PC-9 (cell line): Measurements from ENCODE around the gene FNDC7. TPM values are rescaled to one million over a fixed set of nuclear protein-coding genes. Genes with fewer than 3 reads are reported as not detected.

Experiments used
- BruUV-seq: library from RNA; stranded (reverse); fragments of 400-500 nt; replicated peaks from 2 replicates; lab custom pipeline; 2021; lab: Mats Ljungman, UMichigan
- CTCF ChIA-PET: fragments of 300-600 bp; sonication (Branson Sonifier 250); formaldehyde crosslinking; loops from one replicate; lab custom pipeline; 2022; ENCODE audit warnings: antibody characterized with exemption; lab: Charles Lee
- POLR2A ChIA-PET: fragments of 300-600 bp; sonication (Branson Sonifier 250); formaldehyde crosslinking; loops from one replicate; lab custom pipeline; 2022; ENCODE audit warnings: antibody characterized with exemption; ENCODE audit not compliant: unreplicated experiment; lab: Charles Lee
- DNase-seq, 2 experiments: peaks; one replicate each; pipeline versions ENCODE4 v3.0.0 to v3.0.0-alpha.2; 2015 to 2022; ENCODE audit warnings: mixed read lengths in 1 of 2
- H2AFZ ChIP-seq: fragments of 200-600 bp; sonication (generic); 2 replicates; pipeline ENCODE4 v1.8.1; 2017; ENCODE audit warnings: antibody characterized with exemption
- H3F3A ChIP-seq: fragments of 200-600 bp; sonication (generic); 2 replicates; pipeline ENCODE4 v1.8.1; 2017; ENCODE audit warnings: antibody characterized with exemption, mild to moderate bottlenecking, low read depth; ENCODE audit not compliant: insufficient read depth
- H3K27ac ChIP-seq: fragments of 200-600 bp; sonication (generic); 2 replicates; pipeline ENCODE4 v1.6.1; 2016; ENCODE audit warnings: mixed run types
- H3K27me3 ChIP-seq: fragments of 200-600 bp; sonication (generic); 2 replicates; pipeline ENCODE4 v1.6.1; 2016; ENCODE audit warnings: low read depth, mixed run types; ENCODE audit not compliant: insufficient read depth
- H3K36me3 ChIP-seq: fragments of 200-600 bp; sonication (generic); 2 replicates; pipeline ENCODE4 v1.6.1; 2016; ENCODE audit warnings: low read depth, mixed run types
- H3K4me1 ChIP-seq: fragments of 200-600 bp; sonication (generic); replicated peaks from 2 replicates; pipeline ENCODE4 v1.6.1; 2016; ENCODE audit warnings: mixed run types; ENCODE audit not compliant: insufficient read depth
- H3K4me2 ChIP-seq: fragments of 200-600 bp; sonication (generic); 2 replicates; pipeline ENCODE4 v1.6.1; 2017; ENCODE audit warnings: mixed run types
- H3K4me3 ChIP-seq: fragments of 200-600 bp; sonication (generic); 2 replicates; pipeline ENCODE4 v1.6.1; 2016; ENCODE audit warnings: mixed run types
- H3K79me2 ChIP-seq: fragments of 200-600 bp; sonication (generic); 2 replicates; pipeline ENCODE4 v1.6.1; 2017; ENCODE audit warnings: low read depth, mixed run types
- H3K9me2 ChIP-seq: fragments of 200-600 bp; sonication (generic); 2 replicates; pipeline ENCODE4 v1.8.1; 2017; ENCODE audit warnings: mild to moderate bottlenecking; ENCODE audit not compliant: insufficient read depth
- H3K9me3 ChIP-seq: fragments of 200-600 bp; sonication (generic); 2 replicates; pipeline ENCODE4 v1.8.1; 2016; ENCODE audit warnings: low read depth; ENCODE audit not compliant: insufficient read depth
- H4K20me1 ChIP-seq: fragments of 200-600 bp; sonication (generic); 2 replicates; pipeline ENCODE4 v1.8.1; 2017; ENCODE audit not compliant: insufficient read depth
- CTCF ChIP-seq: fragments of 200-600 bp; sonication (generic); conservative IDR thresholded peaks from 2 replicates; pipeline ENCODE4 v1.6.1; 2017; ENCODE audit warnings: mixed run types, antibody characterized with exemption, mild to moderate bottlenecking, moderate library complexity
- EZH2 ChIP-seq: fragments of 200-600 bp; sonication (generic); IDR thresholded peaks from 2 replicates; pipeline ENCODE4 v1.8.0; 2017; ENCODE audit warnings: antibody characterized with exemption, low read depth
- intact Hi-C: fragments of 100-400 bp; cut with micrococcal nuclease; formaldehyde crosslinking; loops from one replicate; pipeline ENCODE4 v1.10.0; 2022; ENCODE audit not compliant: unreplicated experiment
- total RNA-seq: library from RNA; stranded (reverse); gene quantifications from 2 replicates; pipeline ENCODE4 v1.2.3, GENCODE V29; 2021

Gene FNDC7
- total RNA-seq, 1 experiment from 2014 or later = 0.20 TPM

DNA sequence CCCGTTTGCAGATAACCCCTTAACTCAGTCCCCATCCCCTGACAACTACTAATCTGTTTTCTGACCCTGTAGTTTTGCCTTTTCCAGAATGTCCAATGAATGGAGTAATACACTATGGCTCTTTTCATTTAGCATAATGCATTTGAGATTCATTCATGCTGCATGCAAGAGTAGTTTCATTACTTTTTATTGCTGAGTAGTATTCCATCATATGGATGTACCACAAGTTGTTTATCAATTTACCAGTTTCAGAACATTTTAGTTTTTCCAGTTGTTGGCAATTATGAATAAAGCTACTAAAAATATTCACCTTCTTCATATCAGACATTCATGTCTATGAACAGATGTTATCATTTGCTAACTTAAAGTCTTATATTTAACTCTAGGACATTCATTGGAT is 79.1 kb downstream of the FNDC7 start:
- BruUV-seq = no TSS peak
- Histone ChIP-seq H4K20me1 (no peaks in the 10 kb centered on the region), H3K9me3 (peaks cover 9% of the 10 kb centered on the region), H3K4me2 (no peak overlapping the region), H3K79me2 (no peaks in the 10 kb centered on the region), H3K27me3 (no peaks in the 10 kb centered on the region), H3K4me1 (no peaks in the 10 kb centered on the region), H3K9me2 (no peaks in the 10 kb centered on the region), H3K36me3 (peaks cover 41% of the 10 kb centered on the region), H3K27ac (no peak overlapping the region), H3F3A (0 out of 2 replicates have a peak, but pooled peaks cover 8% of the 10 kb centered on the region), H3K4me3 (no peak overlapping the region), H2AFZ (no peak overlapping the region)
- no peak for DNase-seq
- intact Hi-C loops = no loop called here
- CTCF ChIA-PET = no interaction called here
- POLR2A ChIA-PET = no interaction called here
- TF ChIP-seq CTCF (no peak), EZH2 (no peak)

Other genes with a start within 250 kb of the FNDC7 start
- gene EEIG2, start 152.8 kb upstream of the FNDC7 start, total RNA-seq = 31.6 and 31.9 TPM in 2 replicates
- gene HENMT1, start 51.8 kb upstream of the FNDC7 start, total RNA-seq = 17.9 and 21.5 TPM in 2 replicates
- 38.0 and 48.9 TPM in 2 replicates for gene PRPF38B, start 20.6 kb upstream of the FNDC7 start, total RNA-seq
- 31.8 and 37.0 TPM in 2 replicates for gene STXBP3, start 33.8 kb downstream of the FNDC7 start, total RNA-seq
- gene AKNAD1, start 144.2 kb downstream of the FNDC7 start, total RNA-seq = not detected in 2 replicates
- 51.5 and 51.7 TPM in 2 replicates for gene GPSM2, start 164.1 kb downstream of the FNDC7 start, total RNA-seq